Gastrocnemius medialis (tissue), 4 donors: ENCODE data around the gene ABCG2.

ENCODE experiments used
- CTCF ChIP-seq, 5 experiments: fragments of 450-650 bp in 3 of 5; fragments of 200-600 bp in 2 of 5; sonication (generic) in 2 of 5; IDR thresholded peaks in 4 of 5; conservative IDR thresholded peaks in 1 of 5; 1 replicate in 4 of 5; 2 replicates in 1 of 5; pipeline ENCODE4 v1.5.1; 2016 to 2019; ENCODE audit warnings: antibody characterized with exemption in 5 of 5, mild to moderate bottlenecking in 3 of 5, moderate library complexity in 3 of 5
- POLR2A ChIP-seq, 2 donors: fragments of 450-650 bp; IDR thresholded peaks; one replicate each; pipeline ENCODE4 v1.6.1; 2017; ENCODE audit warnings: antibody characterized with exemption in 2 of 2, mild to moderate bottlenecking in 2 of 2, moderate library complexity in 2 of 2

GRCh38 chr4:88097781-88098180 lies 60.7 kb downstream of the ABCG2 start:
- TF ChIP-seq CTCF (IDR thresholded peaks at IDR 0.05 in 4 of 5, conservative IDR thresholded peaks at IDR 0.05 in 1 of 5) = no peak
- no peak for TF ChIP-seq POLR2A (IDR thresholded peaks at IDR 0.05)
